HG03025 (cell line): ENCODE data around the gene MED16.
"Not testable (repeated sequence)": the region's sequence is repeated elsewhere in the genome, so short reads cannot be mapped to it uniquely, and the experiment has no call there.

ENCODE experiments used
- ATAC-seq: cut with Tn5 transposase; IDR thresholded peaks from one replicate; pipeline ENCODE4 v1.9.1; 2021; ENCODE audit warnings: mild to moderate bottlenecking, moderate library complexity; ENCODE audit not compliant: unreplicated experiment, low FRiP score

MED16 gene

GRCh38 chr19:891421-892200 is 1.4 kb downstream of the MED16 start:
- not testable (repeated sequence) for ATAC-seq

- ATAC-seq: no peak
Measured at GRCh38 chr19:890831-891230, 2.2 kb downstream of the MED16 start.

- no peak for ATAC-seq
Measured at GRCh38 chr19:889662-890295, 3.2 kb downstream of the MED16 start.

GRCh38 chr19:888581-889385 is 4.2 kb downstream of the MED16 start:
- ATAC-seq: no peak

GRCh38 chr19:887599-887998 is 5.4 kb downstream of the MED16 start:
- ATAC-seq: no peak

GRCh38 chr19:887072-887471 is 5.9 kb downstream of the MED16 start:
- no peak for ATAC-seq

- no peak for ATAC-seq
Measured at GRCh38 chr19:885536-886224, 7.3 kb downstream of the MED16 start.

- no peak for ATAC-seq
Measured at GRCh38 chr19:884420-885211, 8.4 kb downstream of the MED16 start.

GRCh38 chr19:883661-884211 is 9.3 kb downstream of the MED16 start:
- ATAC-seq: no peak

- ATAC-seq: no peak
Measured at GRCh38 chr19:882871-883497, 10.0 kb downstream of the MED16 start.

GRCh38 chr19:881385-882071 is 11.5 kb downstream of the MED16 start:
- no peak for ATAC-seq

- no peak for ATAC-seq
Measured at GRCh38 chr19:879711-880438, 13.1 kb downstream of the MED16 start.

- not testable (repeated sequence) for ATAC-seq
Measured at GRCh38 chr19:878751-879561, 14.0 kb downstream of the MED16 start.

- ATAC-seq: not testable (repeated sequence)
Measured at GRCh38 chr19:877992-878660, 14.9 kb downstream of the MED16 start.

- ATAC-seq: no peak
Measured at GRCh38 chr19:876780-877314, 16.1 kb downstream of the MED16 start.

- ATAC-seq: no peak
Measured at GRCh38 chr19:876089-876488, 16.9 kb downstream of the MED16 start.
